SK-N-MC (cell line): ENCODE measurements around the gene TSPAN5.

ENCODE experiments used
- EZH2 ChIP-seq: fragments of 200-600 bp; sonication (generic); IDR thresholded peaks from one replicate; pipeline ENCODE4 v1.6.1; 2017; ENCODE audit warnings: antibody characterized with exemption
- FOXP2 ChIP-seq: optimal IDR thresholded peaks from 2 replicates; pipeline ENCODE3; 2011; ENCODE audit warnings: mild to moderate bottlenecking, moderate library complexity; ENCODE audit not compliant: insufficient read depth; ENCODE audit errors: extremely low read length, control extremely low read depth
- POLR2AphosphoS5 ChIP-seq: IDR thresholded peaks from 2 replicates; pipeline ENCODE4 v1.6.1; 2012; ENCODE audit warnings: mild to moderate bottlenecking, low read depth, low read length, borderline replicate concordance

DNA sequence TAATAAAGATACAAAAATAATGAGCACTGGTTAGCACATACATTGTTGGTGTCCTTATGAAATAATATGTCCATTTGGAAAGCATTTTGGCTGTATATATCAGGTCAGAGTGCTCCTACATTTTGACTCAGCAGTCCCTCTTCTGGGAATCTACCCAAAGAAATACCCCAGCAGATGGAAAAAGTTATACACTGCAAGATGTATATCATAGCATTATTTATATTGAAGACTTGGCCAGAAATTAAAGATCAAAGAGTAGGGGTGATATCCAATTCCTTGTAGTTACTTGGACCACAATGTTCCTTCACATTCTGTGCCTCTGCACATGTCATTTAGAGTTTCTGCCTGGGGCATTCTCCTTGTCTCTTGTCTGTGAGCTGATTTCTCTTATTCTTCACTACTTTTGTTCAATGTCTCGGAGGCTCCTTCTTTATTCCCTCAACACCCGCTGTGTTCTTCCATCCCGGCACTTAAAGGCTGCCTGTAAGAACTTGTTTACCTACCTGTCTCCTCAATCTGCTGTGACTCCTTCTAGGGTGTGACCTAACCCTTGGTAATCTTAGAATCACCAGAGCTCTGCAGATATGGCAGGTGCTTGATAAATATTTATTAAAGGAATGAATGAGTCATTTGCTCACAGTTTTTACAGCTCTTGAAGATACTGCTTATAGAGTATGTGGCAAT lies 3.1 kb upstream of the TSPAN5 start:
- TF ChIP-seq POLR2AphosphoS5: no peak
- no peak for TF ChIP-seq EZH2
- TF ChIP-seq FOXP2: no peak
